Fibroblast of skin of left biceps (primary cell): ENCODE measurements around the gene JKAMP.

Experiments
- DNase-seq, 2 experiments: peaks; one replicate each; pipeline ENCODE4 v3.0.0-alpha.2; 2013; ENCODE audit warnings: low read depth in 2 of 2

Gene JKAMP

DNA sequence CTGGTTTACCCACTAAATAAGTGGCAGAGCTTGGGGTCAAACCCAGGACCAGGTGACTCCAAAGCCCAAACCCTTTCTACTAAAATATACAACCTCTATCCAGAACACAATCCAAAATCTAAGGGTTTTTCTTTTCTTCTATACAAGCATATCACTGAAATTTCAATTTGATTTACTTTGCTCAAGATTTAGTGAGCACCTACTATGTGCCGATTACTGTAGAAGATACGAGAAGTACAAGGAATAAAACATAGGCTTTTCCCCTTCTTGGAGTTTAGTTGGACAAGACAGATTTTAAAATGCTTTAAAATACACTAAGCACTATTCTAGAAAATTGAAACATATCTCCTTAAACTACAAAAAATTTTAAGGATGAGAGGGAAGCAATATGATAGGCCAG lies 2.9 kb upstream of the JKAMP start:
- no peak for DNase-seq

DNA sequence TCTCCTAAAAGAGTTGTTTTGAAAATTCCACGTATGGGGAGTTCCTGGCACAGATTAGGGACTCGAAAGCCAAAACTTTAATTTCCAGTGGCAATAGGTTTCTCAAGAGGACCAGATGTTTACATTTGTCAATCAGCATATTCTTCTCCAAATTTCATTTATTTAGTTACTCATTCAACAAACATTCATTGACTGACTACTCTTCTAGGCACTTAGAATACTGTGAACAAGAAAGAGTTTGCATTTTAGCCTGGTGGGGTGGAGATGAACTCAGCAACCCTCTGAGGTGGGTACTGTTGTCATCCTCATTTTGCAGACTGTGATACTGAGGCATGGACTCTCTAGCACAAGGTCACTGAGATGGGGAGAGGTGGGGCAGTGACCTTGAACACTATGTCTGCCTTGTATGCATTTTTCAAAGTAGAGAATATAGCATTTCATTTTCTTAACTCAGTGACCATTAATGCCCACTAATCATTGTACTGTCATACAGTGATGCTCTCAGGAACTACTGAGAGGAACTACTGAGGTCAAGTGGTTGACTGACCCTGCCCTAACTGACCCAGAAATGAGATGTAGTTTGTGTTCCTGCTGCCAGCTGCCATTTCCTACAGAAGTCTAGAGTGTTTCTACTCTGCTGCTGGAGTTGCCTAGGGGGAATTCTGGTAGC lies 2.3 kb upstream of the JKAMP start:
- DNase-seq, result peak; percentile 58 to 71

DNA sequence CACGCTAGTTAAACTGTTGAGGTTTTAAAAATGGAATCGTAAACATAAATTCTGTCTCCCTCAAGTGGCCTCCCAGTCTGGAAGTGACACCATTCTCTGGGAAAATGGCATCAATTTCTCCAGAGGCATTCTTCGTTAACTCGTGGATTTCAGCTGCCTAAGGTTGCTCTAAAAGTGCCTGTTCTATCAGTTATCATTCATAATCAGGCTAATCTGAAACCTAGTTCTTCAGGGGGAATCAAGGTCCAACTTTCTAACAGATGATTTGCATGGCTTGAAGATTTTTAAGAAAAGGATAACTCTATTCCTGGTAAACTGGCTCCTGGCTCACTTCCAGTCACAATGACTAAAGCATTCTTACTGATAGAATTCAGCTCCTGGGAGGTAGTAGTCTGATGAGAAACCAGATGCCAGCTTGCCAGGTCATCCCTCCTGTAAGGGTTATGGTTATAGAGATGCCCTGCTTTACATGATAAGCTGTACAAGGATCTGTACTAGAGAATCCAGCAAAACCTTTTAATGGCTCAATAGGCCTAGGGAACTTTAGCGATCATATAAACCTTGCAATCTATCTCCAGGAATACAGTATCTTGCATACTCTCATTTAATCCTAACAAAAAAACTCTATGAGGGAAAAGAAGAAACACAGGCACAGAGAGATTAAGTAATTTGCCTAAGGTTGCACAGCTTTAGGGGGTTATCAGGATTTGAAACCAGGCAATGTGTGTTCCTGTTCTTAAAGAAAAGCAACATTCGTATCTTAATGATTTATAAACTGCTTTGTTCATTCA lies 1.6 kb upstream of the JKAMP start:
- peak; percentile 79 to 83 for DNase-seq

DNA sequence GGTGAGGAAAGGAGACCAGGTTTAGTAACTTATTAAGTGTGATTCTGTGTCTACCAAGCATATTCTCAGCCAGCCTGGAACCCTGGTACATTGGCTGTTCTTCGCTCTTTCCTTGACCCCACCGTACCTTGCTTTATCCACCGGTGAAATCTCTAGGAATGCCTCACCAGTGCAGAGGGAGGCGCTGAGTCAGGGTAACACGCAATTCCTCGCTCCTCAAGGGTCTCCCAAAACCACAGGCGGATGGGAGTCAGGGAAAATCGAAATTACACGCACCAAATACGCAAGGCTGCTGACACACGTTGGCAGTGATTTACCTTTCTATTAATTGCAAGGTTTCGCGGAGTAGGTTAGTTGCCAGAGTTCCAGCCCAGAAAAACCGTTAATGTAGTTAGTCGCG lies 954 bp upstream of the JKAMP start:
- DNase-seq, result peak in 1 of 2 experiments; percentile 34

DNA sequence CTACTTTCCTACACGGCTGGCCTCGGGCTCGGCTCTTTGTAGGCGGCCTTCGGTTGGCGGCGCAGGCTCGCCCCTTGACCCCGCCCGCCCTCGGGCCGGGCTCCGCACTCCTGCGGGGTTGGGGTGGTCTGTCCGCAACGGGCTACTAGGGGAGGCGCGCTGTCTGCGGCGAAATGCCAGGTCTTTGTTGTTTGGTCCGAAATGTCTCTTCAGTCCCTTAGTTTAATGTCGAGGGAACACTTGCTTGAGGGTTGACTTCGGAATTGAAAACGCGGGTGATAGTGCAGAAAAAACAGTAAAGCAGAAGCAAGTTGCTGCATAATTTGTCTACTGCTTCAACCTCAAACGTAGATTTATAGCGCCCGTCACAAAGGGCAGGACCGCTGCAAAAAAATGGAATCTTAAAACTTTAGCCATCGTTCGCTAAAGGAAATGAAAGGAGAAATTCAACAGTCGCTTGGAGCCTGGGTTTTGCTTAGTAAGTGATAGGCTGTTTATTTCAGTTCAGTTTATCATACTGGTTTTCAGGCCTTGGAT lies 390 bp downstream of the JKAMP start:
- DNase-seq, result no peak

DNA sequence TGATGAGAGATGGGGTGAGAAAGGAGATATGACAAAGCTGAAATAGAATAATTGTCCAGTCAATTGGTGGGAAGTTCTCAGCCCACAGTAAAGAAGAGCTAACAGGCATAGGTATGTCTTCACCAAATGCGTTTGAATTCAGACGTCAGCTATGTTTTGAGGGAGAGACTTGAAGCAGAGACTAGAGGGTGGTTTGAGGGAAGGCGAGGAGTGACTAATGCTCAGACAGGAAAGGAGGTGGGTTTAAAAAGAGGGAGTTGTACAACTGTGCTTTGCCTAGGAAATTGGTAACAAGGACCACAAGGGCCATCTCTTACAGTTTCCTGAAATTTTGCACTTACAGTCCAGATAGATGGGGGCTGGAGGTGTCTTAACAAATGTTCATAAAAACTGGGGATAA lies 6.4 kb downstream of the JKAMP start:
- no peak for DNase-seq

DNA sequence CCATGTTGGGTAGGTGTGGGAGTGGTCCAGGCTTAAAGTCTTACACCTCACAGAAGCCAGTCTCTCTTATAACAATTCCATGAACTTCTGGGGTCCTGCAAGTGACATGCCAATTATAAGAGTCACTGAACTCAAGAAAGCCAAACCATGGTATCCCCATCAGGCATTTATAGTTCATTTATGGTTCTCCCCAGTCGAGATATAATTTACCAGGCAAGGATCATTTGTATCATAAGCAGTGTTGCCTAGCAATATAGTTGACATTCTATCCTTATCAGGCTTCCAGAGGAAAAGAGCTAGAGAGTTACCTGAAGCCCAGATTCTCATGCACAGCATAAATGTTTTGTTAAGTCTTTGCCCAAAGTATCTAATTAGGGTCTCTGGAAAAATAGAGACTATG lies 8.1 kb downstream of the JKAMP start:
- no peak for DNase-seq

DNA sequence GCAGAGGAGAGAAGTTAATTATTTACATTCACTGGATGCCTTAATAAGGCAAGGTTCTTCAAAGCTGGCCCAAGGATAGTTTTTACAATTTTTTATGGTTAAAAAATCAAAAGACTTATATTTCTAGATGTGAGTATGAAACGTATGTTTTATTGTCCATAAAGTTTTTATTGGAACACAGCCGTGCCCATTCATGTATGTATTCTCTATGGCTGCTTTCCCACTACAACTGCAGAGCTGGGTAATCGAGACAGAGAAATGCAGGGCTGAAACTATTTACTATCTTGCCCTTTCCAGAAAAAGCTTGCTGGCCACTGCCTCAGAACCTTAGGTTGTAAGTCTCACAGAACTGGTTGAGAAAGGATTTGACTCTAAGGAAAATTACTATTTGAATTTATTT lies 16.4 kb downstream of the JKAMP start:
- no peak for DNase-seq

DNA sequence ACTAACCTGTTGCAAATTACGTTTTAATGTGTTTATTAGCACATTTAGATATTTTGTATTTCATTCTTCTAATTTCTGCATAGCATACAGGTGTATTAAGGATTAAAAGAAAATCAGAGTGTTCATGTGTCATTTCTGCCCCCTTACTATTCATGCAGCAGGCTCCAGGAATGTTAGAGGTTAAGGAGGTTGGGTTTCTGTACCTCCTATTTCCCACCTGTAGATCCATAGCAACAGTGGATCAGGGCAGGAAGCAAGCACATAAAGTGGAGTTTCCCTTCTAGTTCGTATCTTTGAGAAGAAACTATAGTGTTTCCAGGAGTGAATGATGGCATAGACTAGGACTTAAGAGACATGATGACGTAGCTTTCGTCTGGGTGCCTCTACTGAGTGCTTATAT lies 18.9 kb downstream of the JKAMP start:
- no peak for DNase-seq

DNA sequence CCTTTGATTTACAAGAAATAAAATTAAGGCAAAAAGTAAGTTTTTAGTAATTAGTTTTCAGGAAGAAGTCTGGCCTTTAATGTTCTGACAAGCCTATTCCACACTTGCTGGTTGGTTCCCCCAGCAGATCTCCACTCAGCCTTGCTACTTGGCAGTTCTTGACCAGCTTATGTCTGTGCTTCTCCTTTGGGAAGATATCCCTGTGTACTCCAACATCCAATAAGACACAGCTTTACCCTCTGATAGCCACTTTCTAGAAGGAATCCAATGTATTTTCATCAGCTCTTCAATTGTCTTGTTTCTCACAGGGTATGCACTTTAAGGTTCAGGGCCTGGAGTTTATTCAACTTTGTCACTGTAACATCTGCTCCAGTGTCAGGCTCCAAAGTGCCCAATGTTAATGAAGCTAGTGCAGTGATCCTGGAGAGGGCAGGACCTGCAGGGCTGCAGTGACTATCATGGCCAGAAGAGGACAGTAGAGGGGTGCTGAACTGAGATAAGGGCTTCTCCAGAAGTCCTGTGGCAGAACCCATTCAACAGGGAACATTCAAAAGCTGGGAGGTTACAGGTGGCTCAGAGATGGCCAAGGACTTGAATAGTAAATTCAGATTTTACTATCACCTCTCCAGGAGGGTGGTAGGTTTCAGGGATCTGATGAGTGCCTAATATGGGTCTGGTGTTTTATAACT lies 22.9 kb downstream of the JKAMP start:
- no peak for DNase-seq

DNA sequence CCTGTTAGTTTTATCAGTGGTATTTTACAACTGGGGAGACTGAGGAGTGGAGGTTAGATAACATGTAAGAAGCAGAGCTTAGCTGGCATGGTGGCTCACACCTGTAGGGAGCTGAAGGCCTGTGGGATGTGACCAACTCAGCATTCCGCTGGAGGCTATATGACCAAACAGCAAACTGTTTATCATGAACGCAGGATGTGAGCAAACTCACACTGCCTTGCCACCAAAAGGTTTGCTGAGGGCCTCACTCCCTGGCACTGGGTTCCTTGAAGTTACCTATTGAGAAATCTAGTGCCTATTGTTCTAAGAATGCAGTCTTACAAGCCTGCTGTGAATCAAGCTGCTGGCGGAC lies 23.4 kb downstream of the JKAMP start:
- no peak for DNase-seq

DNA sequence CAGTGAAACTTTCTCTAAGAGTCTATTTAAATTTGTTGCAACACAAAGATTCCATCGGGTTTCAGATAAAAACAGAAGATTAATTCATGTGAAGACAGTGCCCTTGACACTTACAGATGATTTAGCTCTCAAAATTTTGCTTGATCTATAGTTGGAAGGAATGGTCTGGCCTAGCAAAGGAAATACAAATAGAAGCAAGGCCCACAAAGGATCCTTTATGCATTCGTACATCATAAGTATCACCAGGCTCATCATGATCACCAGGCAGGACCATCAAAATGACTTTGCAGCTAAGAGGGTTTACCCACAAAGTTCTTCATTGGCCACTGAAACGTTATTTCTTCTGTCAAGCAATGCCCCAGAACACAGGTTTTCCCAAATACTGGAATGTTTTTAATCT lies 24.8 kb downstream of the JKAMP start:
- no peak for DNase-seq

DNA sequence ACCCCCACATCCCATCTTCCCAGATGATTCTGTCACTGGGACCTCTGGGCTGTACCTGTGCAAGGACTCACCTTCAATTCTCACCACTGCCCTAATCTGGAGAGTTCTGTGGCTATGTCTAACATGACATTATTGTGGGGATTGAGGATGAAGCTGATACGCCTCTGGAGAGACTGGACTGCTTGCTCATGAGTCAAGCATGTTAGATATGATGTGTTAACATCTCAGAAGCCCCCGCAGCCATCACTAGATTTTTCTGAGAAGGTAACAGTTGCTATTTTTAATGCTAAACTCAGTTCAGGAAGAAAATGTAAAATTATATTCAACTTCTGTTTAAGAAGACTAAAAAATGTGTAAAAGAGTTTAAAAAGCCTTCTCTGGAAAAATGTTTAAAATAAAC lies 25.7 kb downstream of the JKAMP start:
- no peak for DNase-seq

DNA sequence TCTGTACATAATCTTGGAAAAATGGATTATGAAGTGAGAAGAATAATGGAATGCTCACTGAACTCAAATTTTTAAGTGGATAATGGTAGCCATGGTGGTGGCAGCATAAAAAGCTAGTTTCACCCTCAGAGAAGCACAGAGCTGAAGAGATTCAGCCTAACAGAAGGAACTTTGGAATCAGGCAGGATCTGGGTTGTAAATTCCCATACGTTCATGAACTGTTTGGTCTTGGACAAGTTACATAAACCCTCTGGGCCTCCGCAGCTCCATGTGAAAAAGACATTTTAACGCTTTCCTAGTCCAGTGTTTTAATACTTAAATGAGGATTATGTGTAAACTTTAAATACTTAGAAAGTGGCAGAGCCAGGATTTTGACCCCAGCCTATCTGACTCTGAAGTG lies 26.6 kb downstream of the JKAMP start:
- DNase-seq, result no peak

DNA sequence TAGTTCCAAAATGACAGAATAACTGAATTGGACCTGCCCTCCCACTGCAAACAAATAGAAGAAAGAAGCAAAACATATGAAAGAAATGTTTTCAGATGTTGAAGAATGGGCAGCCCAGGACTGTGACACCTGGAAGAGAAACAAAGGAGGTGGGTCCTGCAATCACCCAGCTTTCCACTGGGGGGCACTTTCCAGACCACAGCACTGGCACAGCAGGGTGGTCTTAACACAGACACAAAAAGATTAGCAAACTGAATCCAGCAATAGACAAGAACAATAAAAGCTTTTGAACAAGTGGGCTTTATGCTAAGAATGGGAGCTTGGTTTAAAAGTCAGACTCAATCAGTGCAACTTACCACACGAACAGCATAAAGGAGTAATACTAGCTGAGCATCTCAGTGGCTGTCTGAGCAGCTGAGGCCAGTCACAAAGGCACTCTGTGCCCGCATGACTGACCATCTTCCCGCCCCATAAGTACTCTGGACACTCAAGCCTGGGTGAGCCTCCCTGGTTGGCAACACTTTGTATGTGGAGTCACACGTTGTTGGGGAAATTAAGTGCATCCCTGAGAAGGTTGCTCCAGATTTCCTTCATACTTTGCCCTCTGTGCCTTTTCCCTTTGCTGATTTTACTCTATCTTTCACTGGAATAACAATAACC lies 27.7 kb downstream of the JKAMP start:
- no peak for DNase-seq

DNA sequence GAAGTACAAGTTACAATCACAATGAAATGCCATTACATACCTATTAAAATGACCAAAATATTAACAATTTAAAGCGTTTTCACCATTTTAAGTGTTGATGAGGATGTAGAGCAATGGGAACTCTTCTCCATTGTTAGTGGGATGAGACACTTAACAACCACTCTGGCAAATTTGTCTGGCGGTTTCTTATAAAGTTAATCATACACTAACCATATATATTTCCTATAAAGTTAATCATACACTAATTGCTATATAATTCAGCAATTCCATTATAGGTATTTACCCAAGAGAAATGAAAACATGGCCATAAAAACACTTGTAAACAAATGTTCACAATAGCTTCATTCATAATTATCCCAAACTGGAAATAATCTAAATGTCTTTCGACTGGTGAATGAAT lies 35.9 kb downstream of the JKAMP start:
- no peak for DNase-seq

DNA sequence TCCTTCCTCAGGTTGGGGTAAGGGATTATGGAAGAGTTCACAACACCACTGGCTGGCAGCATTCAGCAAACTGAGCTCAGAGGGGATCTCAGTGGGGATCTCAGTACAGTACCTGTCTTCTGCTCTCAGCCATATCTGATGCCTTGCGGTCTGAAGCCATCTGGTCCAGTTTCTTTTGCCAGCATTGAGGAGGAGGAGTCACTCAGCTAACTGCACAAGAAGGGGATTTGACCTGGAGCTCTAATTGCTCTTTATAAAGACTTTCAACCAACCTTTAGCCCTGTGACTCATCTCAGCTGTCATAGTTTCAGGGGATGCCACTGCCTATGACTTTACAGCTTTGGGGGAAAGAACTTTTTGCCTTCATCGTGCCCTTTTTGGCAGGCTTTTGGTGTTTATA lies 44.9 kb downstream of the JKAMP start:
- DNase-seq, result no peak

DNA sequence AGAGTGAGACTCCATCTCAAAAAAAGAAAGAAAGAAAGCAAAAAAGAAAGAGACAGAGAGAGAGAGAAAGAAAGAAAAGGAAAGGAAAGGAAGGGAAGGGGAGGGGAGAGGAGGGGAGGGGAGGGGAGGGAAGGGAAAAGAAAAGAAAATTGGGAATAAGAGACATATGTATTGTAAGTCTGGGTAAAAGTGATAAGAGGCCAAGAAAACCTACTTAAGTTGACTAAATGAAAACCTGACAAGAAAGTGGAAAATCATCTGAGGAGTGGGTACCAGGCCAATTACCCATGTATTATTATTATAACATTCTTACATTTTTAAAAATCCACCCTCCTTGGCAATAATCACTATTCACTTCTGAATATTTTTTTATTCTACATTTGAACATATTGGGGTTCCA lies 46.0 kb downstream of the JKAMP start:
- no peak for DNase-seq

DNA sequence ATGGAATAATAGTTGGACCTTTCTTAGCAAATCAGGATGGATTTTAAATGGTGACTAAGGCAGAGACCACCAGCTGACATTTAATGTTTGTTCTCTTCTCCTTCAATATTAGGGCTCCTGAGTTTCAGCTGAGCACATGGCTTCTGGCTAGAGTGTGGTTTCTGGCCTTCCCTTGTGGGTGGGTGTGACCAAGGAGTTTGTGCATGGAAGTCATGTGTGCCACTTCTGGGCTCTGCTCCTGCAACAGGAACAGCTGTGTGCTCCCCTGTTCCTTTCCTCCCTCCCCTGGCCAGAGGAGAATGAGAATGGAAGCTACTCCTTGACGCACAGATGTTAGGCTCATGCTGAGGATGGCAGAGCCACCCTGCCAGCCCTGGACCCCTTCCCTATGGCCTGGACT lies 48.1 kb downstream of the JKAMP start:
- no peak for DNase-seq

DNA sequence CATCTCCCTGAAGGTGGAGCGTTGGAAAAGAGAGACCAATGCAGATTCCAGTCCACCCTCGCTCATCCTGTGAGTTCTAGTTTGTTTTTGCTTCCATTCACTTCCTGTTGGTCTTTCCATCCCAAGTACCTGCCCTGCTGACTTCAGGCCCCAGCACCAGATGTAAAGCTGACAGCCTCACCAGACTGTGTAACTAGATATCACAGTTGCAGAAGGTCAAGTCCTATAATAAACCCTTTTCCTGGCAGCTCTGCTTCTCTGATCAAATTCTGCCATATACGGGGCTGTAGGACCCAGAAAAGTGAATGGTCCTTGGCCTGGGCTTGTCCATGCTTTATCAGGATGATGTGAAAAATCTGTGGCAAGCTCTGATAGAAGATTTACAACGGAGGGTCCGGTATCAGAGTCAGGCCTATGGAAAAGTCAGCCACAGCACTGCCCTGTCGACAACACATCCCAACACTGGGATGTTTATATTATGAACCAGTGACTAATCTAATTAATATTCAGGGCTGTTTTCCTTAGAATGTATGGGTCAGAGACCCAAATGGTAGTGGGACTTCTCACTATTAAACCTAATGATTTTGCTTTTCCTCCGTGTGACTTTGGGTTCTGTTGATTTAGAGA lies 50.2 kb downstream of the JKAMP start:
- no peak for DNase-seq

DNA sequence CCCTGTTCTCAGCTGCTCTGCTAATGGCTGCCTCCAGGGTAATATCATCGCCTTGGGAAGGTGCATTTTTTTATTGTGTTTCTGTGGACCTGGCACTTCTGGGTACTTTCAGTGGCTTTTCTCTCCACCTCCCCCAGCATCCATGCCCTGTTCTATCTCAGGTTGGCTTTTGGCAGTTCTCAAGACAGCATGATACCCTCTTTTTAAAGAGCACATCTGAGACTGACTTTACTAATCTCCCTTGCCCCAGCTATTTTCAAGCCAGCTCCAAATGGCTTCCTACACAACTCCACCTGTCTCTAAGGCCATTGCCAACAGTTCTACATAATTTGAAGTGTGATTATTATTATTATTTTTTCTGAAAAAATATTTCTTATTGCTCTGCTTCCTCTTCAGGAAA lies 53.2 kb downstream of the JKAMP start:
- DNase-seq, result no peak

DNA sequence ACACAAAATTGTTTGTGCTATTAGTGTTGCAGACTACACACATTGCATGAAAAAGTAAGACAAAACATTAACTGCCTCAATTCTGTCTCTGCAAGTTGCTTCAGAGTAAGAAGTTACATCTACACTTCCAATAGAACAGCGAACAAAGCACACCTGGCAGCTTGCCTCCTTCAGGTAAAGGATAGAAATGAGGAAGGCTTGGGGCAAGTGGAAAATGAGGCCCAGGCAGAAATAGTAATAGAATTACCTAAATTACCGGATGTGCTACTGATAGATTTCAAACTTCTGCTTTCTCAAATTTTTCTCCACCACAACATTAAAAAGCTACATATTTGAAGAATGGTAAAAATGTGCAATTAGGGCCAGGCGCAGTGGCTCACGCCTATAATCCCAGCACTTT lies 54.6 kb downstream of the JKAMP start:
- DNase-seq, result no peak
